CD4-positive, alpha-beta T cell treated with Interleukin-21 for 1 hour (primary cell): ENCODE measurements around the gene ABCA6.
"Not testable (repeated sequence)": the region's sequence is repeated elsewhere in the genome, so short reads cannot be mapped to it uniquely, and the experiment has no call there.

Experiments used
- DNase-seq: peaks from one replicate; pipeline ENCODE4 v3.0.0-alpha.2; 2020

The ABCA6 gene

GRCh38 chr17:69141431-69142174, at the start of gene ABCA6:
TSS of gene ABCA6 (minus strand) at chr17:69141895. CDS start at chr17:69140703, 1,192 bp downstream.
- DNase-seq, result no peak

DNA sequence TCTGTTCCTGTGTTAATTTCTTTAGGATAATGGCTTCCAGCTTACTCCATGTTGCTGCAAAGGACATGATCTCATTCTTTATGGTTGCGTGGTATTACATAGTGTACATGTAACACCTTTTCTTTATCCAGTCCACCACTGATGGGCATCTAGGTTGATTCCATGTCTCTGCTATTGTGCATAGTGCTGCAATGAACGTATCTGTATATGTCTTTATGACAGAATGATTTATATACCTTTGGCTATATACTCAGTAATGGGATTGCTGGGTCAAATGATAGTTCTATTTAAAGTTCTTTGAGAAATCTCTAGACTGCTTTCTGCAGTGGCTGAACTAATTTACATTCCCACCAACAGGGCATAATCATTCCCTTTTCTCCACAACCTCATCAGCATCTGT, 47.1 kb upstream of the ABCA6 start:
- no peak for DNase-seq

DNA sequence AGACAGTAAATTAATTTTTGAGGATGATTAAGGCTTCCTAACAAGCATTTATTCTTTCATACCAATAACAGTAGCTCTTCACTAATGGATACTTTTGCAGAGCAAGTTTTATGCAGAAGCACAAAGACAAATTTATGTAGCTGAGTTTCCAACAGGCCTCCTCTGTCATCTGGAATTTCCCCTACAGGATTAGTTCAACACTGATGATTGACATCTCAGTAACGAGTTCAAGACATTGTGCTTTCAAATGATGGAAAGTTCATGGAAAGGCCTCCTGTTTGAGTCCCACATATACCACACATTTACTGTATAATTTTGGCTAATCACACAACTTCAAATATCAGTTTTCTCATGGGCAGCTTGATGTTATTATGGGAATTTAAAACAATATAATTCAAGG, 46.4 kb upstream of the ABCA6 start:
- DNase-seq, result no peak

- no peak for DNase-seq
Measured at GRCh38 chr17:69187294-69187693, 45.6 kb upstream of the ABCA6 start.

DNA sequence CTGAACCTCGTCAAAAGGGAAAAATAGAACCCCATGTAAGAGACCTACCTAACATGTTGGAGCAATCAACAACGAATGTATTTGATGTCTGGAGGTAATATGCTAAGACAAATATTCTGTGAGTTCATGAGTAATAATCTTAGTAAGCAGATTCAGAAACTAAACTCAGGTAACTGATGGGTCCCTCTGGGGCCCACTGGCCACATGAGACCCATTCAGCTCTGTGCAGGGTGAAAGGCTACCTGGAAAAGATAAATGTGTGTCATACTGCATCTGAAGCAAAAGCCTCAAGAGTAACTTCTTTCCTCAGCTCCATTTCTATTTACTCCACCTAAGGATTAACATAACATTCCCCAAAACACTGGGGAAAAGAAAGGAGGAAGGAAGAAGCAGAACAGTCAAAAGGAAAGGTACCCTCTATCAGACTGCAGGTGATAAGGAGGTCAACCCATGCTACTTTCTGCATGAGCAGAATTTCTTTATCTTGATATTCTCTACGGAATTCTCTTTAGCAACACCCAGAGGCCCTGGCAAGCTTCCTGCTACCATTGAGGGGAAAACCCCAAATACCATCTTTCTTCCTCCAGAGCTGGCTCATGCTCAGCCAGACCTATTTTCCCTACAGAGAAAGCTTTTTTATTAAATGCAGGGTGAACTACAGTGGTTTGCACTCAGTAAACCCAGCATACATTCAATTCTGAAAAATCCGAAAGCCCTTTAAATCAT, 37.7 kb upstream of the ABCA6 start:
- no peak for DNase-seq

DNA sequence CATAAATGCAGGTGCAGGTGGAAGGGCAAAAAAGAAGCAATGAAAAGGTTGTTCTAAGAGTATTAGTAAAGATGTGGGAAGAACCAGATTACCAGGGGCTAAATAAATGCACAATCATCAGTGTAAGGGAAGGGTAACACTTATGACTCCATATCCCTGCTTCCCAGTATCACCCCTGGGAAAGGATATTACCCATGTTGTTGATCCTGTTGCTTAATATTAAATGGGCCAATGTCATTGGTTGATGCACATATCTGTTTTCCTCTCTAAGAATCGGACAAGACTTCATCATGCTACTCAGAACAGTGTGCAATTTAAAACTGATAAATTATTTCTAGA, 34.7 kb upstream of the ABCA6 start:
- no peak for DNase-seq

- peak; percentile 2 for DNase-seq
Measured at GRCh38 chr17:69175625-69176456, 34.1 kb upstream of the ABCA6 start.

GRCh38 chr17:69175262-69175624, 33.5 kb upstream of the ABCA6 start:
- DNase-seq, result no peak

GRCh38 chr17:69173118-69173517, 31.4 kb upstream of the ABCA6 start:
- DNase-seq, result no peak

GRCh38 chr17:69170377-69170776, 28.7 kb upstream of the ABCA6 start:
- DNase-seq, result no peak

DNA sequence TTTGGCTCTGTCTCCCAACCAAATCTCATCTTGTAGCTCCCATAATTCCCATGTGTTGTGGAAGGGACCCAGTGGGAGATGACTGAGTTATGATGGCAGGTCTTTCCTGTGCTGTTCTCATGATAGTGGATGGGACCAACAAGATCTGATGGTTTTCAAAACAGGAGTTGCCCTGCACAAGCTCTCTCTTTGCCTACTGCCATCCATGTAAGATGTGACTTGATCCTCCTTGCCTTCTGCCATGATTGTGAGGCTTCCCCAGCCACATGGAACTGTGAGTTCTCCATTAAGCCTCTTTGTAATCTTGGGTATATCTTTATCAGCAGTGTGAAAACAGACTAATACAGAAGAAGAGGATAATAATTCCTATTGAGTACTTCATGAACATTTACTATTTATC, 26.9 kb upstream of the ABCA6 start:
- DNase-seq, result not testable (repeated sequence)

DNA sequence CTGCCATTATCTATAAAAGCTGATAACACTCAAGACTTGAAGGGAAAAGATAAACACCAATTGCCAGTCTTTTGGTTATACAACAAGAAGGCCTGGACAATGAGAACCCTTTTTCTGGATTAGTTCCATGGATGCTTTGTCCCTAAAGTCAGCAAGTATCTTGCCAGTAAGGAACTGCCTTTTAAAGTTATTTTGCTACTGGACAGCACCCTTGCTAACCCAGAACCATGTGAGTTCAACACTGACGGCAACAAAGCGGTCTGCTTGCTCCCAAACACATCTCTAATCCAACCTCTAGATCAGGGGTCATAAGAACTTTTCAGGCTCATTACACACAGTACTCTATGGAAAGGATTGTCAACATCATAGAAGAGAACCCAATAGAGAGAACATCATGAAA, 25.3 kb upstream of the ABCA6 start:
- no peak for DNase-seq

DNA sequence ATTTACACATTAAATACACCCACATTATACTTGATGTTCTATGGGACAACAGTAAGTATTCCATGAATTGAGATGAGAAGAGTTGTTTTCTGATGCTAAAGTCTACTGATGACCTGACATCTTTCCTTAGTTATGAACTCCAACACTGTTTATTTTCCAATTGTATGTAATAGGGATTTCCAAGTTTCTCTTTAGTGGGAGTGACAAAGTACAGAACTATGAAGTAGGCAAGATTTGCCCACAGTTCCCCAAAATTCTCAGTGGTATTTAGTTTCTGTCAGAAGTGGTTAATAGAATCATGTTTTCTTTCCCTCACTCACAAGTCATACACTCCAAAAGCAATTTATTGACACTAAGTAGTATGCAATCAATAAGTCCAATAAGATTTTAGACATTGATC, 22.5 kb upstream of the ABCA6 start:
- DNase-seq, result no peak

- no peak for DNase-seq
Measured at GRCh38 chr17:69159418-69159817, 17.7 kb upstream of the ABCA6 start.

DNA sequence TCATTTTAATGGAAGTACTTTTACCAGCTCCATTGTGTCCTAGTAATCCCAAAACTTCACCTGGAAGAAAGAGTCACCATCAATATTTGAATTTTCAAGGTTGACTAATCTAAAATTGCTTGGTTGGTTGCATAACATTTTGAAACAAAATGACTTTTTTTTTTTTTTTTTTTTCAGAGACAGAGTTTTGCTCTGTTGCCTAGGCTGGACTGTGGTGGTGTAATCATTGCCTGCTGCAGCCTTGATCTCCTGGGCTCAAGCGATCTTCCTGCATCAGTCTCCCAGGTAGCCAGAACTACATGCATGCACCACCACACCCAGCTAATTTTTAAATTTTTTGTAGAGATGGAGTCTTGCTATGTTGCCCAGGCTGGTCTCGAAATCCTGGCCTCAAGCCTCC, 12.6 kb upstream of the ABCA6 start:
- no peak for DNase-seq

DNA sequence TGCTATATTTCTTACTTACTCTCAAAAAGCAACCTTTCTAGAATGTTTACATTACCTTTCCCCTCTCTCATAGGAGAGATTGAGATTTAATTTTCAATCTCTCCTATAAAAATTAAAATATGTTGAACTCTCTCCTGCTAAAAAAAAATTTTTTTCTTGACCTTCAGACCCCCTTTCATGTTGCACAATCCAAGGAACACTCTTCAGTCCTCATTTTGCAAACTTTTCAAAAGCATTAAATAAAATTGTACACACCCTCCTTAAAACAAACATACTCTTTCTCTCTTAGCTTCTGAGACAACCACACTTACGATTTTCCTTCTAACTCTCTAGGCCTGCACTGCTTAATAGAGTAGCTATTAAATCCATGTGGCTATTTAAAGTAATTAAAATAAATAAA, 8.6 kb upstream of the ABCA6 start:
- DNase-seq, result no peak

- DNase-seq, result no peak
Measured at GRCh38 chr17:69147460-69147859, 5.8 kb upstream of the ABCA6 start.

DNA sequence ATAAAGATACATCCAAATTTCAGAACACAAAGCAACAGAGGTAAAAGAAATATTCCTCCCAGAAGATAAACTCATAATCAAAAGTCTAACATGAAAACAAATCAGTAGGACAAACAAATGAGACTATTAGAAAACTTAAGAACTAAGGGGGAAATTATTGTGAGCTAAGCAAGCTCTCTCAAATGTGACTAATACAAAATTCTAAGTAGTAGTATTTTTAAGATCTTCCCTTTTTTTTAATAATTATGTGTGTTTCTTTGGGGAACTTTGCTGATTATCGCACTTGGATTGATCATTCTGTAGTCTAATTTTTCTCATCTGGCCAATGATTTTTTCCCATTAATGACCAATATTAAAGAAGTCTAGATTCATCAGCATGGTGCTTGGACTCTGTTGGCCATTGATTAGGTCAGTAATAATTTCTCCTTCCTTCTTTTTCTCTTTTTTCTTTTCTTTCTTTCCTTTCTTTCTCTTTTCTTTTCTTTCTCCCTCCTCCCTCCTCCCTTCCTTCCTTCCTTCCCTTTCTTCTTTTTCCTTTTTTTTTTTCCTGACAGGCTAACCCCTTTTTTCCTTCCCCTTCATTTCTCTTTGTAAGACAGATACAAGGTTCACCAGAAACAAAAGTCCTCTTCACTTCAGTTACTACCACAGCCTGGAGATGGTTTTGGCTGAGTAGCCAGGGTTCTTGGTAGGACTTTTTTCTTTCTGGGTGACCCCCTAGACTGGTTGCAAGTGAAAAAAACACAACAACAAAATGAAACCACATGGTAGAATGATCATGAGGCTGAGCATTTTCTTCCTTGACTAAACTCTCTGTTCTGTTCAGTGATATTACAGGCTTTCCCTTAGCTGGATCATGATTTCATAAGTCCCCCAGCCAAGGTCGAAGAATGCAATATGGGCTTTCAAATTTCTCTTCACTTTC, 2.9 kb upstream of the ABCA6 start:
- DNase-seq, result no peak

DNA sequence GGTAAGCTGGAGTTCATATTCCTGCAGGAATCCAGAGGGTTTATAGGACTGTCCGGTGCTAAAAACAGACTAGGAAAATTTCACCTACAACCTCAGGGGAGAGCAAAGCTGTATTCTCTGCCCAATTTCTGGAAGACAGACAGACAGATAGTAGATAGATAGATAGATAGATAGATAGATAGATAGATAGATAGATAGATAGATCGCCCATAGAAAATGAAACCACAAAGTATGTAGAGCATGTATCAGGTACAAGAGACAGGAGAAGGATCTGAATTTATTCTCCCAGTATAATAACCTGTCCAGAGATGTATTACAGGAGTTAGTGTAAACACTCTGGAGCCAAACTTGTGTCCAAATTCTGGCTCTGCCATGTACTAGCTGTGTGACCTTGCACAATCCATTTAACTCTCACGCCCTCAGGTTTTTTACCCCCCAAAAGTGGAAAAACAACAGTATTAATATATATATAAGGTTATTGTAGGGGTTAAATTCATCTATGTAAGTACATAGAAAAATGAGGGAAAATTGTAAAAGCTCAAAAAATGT, 2.1 kb upstream of the ABCA6 start:
- DNase-seq, result no peak

DNA sequence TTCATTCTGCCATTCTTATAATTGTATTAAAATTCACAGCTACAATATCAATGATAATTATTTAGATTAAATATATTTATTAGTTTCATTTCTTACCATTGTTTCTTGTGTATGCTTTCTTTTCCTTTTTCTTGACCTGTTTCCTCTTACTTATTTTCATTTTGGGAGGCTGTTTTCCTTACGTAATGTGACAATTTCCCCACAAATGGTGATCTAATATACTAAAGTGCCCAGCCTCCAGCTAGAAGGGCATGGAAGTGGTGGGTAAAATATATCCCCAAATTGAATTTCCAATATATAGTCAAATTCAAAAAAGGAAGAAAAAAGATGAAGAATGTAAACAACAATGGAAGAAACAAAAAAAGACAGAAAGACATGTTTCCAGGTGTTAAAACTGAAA, 1.5 kb upstream of the ABCA6 start:
- DNase-seq, result no peak

GRCh38 chr17:69142175-69142802, 594 bp upstream of the ABCA6 start:
- no peak for DNase-seq

- no peak for DNase-seq
Measured at GRCh38 chr17:69134112-69134511, 7.6 kb downstream of the ABCA6 start.
